ACHN (cell line): ENCODE results near the gene ATP6V1D.

Experiments
- DNase-seq: peaks from one replicate; pipeline ENCODE4 v3.0.0-alpha.2; 2015
- in situ Hi-C: cut with HindIII; loops from 2 replicates; pipeline ENCODE4 v1.10.0; 2017; ENCODE audit warnings: low sequenced_read_pairs, low pct_ligation_motif_present, low pct_unique_long_range_greater_than_20kb

ATP6V1D gene

DNA sequence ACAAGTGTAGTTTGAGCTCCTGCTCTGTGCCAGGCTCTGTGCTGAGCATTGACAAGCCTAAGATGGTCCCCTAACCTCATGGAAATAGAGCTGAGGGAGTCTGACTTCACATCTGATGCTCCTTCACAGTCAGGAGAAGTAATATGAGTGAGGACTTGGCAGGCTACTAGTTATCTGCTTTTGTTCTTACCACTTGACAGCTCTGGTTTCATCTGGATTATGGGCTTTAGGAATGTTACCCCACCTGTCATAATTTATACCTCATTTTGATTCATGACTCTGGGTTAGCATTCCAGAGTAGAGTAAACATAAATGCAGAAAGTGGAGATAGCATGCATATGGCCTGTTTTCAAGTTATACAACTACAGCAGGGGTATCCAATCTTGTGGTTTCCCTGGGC, 40.5 kb downstream of the ATP6V1D start:
- in situ Hi-C loops, result no loop called here
- no peak for DNase-seq

DNA sequence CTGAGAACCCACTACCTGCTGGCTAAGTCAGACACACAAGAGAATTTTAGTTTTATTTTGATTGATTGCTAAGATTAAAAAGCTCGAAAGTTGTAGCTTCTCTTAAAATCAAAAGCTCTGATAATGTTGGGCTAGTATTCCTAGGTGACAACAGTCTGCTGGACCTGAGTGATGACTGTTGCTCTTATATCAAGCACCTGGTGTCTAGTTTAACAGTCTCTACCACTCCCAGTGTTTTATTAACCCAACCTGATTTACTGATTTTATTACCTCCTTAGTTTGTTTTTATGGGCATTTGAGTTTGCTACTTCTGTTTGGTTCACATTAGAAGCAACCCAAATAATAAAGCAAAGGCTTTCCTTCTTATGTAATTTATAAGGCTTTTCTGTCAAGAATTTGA, 41.8 kb downstream of the ATP6V1D start:
- no peak for DNase-seq
- in situ Hi-C loops, result no loop called here

- DNase-seq, result no peak
- in situ Hi-C loops, result no loop called here
Measured at GRCh38 chr14:67313153-67313552, 46.5 kb downstream of the ATP6V1D start.

DNA sequence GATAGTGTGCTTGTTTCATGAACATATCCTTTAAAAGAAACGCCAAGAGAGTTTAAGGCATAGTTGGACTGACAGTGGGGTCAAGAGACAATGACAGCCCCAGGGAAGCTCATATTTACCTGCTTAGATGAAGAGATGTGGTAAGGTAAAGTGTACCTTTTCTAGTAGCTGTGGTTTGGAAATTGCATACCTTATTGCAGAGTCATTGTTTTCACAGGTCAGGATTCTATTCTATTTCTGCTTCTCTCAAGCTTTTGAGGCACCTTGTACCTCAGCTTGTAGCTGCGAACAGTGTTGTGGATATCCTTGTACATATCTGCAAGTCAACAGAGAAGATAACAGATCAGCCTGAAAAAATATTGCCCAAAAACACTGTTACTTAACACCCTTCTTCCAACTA, 47.7 kb downstream of the ATP6V1D start:
- no peak for DNase-seq
- in situ Hi-C loops, result no loop called here
